ACC112 (cell line): ENCODE data around the gene SIRPA.

Source experiments
- H2AFZ ChIP-seq: fragments of 200-600 bp; sonication (generic); one replicate; pipeline ENCODE4 v1.6.0; 2017; ENCODE audit warnings: antibody characterized with exemption, low read length; ENCODE audit not compliant: unreplicated experiment
- H3K27ac ChIP-seq: fragments of 200-600 bp; sonication (generic); 2 replicates; pipeline ENCODE4 v1.5.1; 2014; ENCODE audit warnings: low read depth, mild to moderate bottlenecking, antibody characterized with exemption, low read length, moderate library complexity
- H3K27me3 ChIP-seq: fragments of 200-600 bp; sonication (generic); 2 replicates; pipeline ENCODE4 v1.6.1; 2014; ENCODE audit warnings: mild to moderate bottlenecking, antibody characterized with exemption, low read length, moderate library complexity, mixed read lengths; ENCODE audit not compliant: insufficient read depth
- H3K36me3 ChIP-seq: fragments of 200-600 bp; sonication (generic); 2 replicates; pipeline ENCODE4 v1.6.1; 2016; ENCODE audit warnings: mild to moderate bottlenecking, antibody characterized with exemption, low read length, moderate library complexity, mixed read lengths; ENCODE audit not compliant: insufficient read depth
- H3K4me1 ChIP-seq: fragments of 200-600 bp; sonication (generic); one replicate; pipeline ENCODE4 v1.6.1; 2016; ENCODE audit warnings: low read length, mixed read lengths; ENCODE audit not compliant: insufficient read depth, unreplicated experiment, control insufficient read depth
- H3K4me3 ChIP-seq: fragments of 200-600 bp; sonication (generic); 2 replicates; pipeline ENCODE4 v1.5.1; 2014; ENCODE audit warnings: mild to moderate bottlenecking, low read depth, low read length
- H3K79me2 ChIP-seq: fragments of 200-600 bp; sonication (generic); one replicate; pipeline ENCODE4 v1.6.0; 2016; ENCODE audit warnings: low read length; ENCODE audit not compliant: control insufficient read depth, unreplicated experiment, insufficient read depth

The SIRPA gene

DNA sequence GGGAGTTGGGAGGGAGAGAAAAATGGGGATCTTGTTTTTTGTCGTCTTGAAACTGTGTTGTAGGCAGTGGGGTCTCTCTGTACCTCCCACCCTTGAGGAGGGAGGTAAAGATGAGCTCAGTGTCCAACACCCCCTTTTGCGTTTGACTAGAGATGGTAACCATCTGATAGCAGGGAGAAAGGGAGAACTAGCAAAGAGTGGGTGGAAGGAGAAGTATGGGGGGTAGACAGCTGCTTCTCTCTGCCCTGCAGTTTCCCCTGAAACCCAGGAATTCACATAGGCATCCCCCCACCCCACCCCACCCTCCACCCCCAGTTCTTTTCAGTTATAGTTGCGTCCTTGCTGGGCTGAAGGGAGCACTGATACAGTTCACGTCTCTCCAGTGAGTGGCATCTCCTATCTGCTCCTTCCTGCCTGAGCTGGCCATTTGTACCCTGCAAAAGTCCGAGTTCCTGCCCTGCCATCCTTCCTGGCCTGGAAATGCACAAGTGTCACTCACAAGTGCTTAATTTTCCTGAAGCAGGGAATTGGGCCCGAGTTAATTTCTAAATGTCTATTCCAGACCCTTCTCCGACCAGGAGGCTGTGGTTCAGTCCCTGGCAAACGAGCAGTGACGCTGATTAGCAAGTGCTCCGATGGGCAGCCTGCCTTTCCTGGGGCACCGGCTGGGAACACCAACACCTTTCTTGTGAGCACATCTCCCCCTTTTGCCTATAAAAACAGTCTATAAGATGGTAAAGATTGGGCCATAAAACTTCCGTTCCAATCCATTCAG lies 1.5 kb downstream of the SIRPA start:
- Histone ChIP-seq H3K79me2 (no peaks in the 10 kb centered on the region), H3K27ac (no peak overlapping the region), H3K4me1 (peaks cover 8% of the 10 kb centered on the region), H3K27me3 (no peaks in the 10 kb centered on the region), H3K4me3 (peak overlapping the region; percentile 83; the same call in 1 of the 2 replicates), H3K36me3 (no peaks in the 10 kb centered on the region), H2AFZ (no peak overlapping the region)

DNA sequence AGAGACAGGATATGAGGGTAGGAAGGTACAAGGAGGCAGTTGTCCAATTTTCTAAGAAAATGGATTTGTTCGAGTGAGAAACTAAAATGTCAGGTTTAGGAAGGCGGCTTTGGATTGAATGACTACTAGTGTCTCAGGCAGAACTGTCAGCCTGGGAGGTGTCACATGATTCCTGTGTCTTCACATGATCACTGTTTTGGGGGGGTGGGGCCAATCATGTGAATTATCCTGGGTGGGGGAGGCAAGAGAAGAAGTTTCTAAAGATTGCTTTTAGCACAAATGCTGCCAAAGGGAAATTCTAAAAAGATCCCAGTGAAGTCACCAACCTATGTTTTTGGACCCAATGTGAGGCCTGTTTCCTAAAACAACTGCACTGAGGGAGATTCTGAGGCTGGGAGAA lies 2.3 kb downstream of the SIRPA start:
- Histone ChIP-seq H3K79me2 (no peaks in the 10 kb centered on the region), H3K4me3 (no peak overlapping the region), H3K27me3 (no peaks in the 10 kb centered on the region), H3K4me1 (peaks cover 8% of the 10 kb centered on the region), H3K27ac (no peak overlapping the region), H2AFZ (no peak overlapping the region), H3K36me3 (no peaks in the 10 kb centered on the region)

DNA sequence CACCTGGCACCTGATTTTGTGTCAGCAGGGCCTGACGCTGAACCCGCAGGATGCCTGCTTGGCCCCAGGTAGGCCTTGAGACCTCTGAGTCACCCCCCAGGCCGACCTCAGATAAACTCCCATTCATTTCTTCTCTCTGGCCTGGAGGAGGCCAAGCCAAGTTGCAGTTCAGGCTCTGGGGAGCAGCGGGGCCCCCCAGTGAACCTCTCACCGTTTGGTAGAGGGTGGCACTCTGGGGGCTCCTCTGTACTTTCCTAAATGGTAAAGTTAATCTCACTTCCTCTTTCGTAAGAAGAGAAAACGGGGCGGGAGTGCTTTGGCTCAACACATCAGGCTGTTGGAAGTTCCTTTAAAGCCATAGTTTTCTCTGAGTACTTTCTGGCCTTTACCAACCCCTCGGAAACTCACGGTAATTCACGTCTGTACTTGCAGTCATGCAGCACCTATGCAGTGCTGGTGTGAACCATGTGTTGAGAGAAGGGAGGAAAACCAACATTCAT lies 2.8 kb downstream of the SIRPA start:
- H3K36me3 ChIP-seq: no peaks in the 10 kb centered on the region
- no peak overlapping the region for H3K27ac ChIP-seq
- no peak overlapping the region for H2AFZ ChIP-seq
- no peak overlapping the region for H3K4me3 ChIP-seq
- peaks cover 8% of the 10 kb centered on the region for H3K4me1 ChIP-seq
- no peaks in the 10 kb centered on the region for H3K79me2 ChIP-seq
- no peaks in the 10 kb centered on the region for H3K27me3 ChIP-seq

DNA sequence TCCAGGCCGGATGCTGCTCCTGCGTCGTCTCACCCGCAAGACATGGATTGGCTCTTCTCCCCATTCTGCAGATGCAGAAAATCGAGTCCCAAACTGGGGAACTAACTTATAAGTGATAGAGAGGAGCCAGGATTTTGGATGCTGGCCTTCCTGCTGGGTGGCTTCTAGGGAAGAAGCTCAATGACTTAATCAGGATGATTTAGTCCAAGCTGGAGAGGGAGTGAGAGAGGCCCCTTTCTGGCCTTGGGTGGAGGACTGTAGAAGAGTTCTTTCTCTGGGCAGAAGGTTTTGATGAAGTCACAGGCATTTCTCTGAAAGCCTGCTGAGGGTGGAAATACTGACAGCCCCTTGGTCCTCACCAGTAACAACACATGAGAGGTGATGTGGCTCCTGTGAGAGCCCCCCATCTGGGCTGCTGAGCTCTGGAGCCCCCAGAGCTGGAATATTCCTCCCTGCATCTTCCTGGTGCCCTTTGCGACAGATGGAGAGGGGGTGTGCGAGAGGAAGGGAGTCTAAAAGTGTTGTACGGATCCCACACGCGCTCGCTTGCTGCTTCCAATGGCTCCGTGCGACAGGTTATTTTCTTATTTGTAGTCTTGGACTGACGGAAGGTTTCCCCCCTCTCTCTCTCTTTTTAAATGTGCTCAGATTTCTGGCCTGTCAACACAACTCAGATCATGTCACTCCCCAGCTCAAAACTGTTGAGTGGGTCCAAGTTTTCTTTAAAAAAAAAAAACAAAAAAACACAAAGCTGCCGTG lies 3.5 kb downstream of the SIRPA start:
- Histone ChIP-seq H3K27me3 (no peaks in the 10 kb centered on the region), H3K79me2 (no peaks in the 10 kb centered on the region), H3K36me3 (no peaks in the 10 kb centered on the region), H3K27ac (no peak overlapping the region), H3K4me1 (peaks cover 8% of the 10 kb centered on the region), H3K4me3 (no peak overlapping the region), H2AFZ (no peak overlapping the region)

DNA sequence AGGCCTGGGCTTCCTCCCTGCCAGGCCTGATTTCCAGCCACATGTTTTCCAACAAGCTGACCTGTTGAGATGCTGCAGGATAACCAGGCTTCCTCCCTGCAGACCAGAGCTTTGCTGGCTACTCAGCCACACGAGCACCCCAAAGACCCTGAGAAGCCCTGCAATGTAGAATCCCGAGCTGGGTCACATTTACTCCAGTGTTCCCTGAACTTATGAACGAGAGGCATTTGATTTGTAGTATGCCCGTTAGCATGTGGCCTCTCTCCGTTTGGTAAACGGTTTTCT lies 4.0 kb downstream of the SIRPA start:
- peaks cover 8% of the 10 kb centered on the region for H3K4me1 ChIP-seq
- no peak overlapping the region for H3K27ac ChIP-seq
- no peak overlapping the region for H3K4me3 ChIP-seq
- no peak overlapping the region for H2AFZ ChIP-seq
- H3K27me3 ChIP-seq: no peaks in the 10 kb centered on the region
- H3K36me3 ChIP-seq: no peaks in the 10 kb centered on the region
- H3K79me2 ChIP-seq: no peaks in the 10 kb centered on the region

DNA sequence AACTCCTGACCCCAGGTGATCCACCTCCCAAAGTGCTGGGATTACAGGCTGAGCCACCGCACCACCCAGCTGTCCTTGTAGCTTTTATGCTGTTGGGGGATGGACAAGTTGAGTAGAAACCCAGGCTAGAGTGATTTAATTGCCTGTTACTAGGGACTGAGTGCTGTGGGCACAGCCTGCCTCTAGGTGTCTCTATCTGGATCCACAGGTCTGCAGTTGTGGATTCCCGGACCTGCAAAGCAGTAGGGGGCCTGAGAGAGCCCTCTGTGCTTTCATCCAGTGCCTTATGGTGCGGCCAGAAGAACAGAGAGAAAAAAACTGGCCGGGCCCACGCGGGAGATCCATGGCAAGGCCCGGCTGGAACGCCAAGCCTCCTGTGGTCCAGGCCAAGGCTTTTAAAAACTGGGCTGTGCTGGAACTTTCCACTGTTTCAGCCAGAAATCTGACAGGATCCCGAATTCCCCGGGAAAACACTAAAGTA lies 5.2 kb downstream of the SIRPA start:
- H3K27me3 ChIP-seq: no peaks in the 10 kb centered on the region
- no peaks in the 10 kb centered on the region for H3K36me3 ChIP-seq
- peaks cover 8% of the 10 kb centered on the region for H3K4me1 ChIP-seq
- H2AFZ ChIP-seq: no peak overlapping the region
- no peak overlapping the region for H3K27ac ChIP-seq
- no peak overlapping the region for H3K4me3 ChIP-seq
- H3K79me2 ChIP-seq: no peaks in the 10 kb centered on the region

DNA sequence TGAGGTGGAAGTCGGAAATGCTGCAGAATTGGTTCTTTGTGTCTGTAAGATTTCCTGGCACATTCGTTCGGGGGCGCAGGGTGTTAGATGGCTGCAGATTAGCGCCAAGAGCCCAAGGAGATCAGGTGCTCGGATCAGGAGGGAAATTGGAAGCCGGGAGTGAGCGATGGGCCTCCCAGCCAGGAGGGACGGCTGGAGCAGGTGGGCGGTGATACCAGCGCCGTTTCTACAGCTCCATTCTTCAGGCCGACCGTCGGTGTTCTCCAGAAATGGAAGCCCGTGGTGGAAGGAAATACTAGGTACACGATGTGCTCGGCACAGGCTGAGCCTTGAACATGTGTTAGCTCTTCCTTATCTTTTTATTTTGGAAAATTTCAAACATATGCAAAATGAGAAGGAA lies 6.5 kb downstream of the SIRPA start:
- Histone ChIP-seq H3K4me1 (peaks cover 12% of the 10 kb centered on the region), H3K36me3 (no peaks in the 10 kb centered on the region), H3K79me2 (no peaks in the 10 kb centered on the region), H3K27ac (no peak overlapping the region), H3K27me3 (no peaks in the 10 kb centered on the region), H2AFZ (no peak overlapping the region), H3K4me3 (no peak overlapping the region)

DNA sequence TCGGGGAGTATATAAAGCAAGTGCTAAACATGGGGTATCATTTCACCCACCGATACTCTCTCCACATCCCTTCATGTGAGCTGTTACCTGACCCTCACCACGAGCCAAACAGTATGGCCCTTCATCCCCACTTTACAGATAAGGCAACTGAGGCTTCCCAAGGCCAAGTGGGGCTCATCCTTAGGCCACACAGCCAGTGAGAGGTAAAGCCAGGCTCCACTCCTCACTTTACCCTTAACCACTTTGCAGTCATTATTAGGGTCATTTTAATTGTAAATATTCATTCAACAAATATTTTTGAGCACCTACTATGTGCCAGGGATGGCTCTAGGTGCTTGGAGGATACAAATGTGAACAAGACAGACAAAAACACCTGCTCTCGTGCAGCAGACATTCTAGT lies 7.0 kb downstream of the SIRPA start:
- Histone ChIP-seq H3K4me1 (peaks cover 17% of the 10 kb centered on the region), H3K27me3 (no peaks in the 10 kb centered on the region), H3K27ac (no peak overlapping the region), H3K79me2 (no peaks in the 10 kb centered on the region), H3K4me3 (no peak overlapping the region), H2AFZ (no peak overlapping the region), H3K36me3 (no peaks in the 10 kb centered on the region)

DNA sequence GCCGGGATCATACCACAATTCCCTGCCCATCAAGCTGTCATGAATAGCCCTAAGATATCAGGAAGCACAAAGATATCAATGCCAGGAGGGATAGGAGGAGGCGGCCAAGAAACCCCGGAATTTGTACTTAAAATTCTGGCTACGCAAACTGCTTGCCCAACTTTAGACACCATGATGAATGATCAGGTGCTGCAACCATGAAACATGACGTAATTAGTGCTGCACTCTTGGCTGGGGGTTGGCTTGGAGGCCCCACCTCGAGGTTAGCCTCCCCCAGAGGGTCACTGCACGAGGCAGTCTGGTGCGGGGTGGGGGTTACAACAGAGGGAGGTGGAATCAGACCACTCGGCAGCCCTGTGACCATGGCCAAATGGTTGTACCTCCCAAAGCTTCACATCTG lies 8.9 kb downstream of the SIRPA start:
- Histone ChIP-seq H3K4me3 (no peak overlapping the region), H3K27me3 (no peaks in the 10 kb centered on the region), H2AFZ (no peak overlapping the region), H3K36me3 (no peaks in the 10 kb centered on the region), H3K27ac (no peak overlapping the region), H3K4me1 (peaks cover 9% of the 10 kb centered on the region), H3K79me2 (no peaks in the 10 kb centered on the region)

DNA sequence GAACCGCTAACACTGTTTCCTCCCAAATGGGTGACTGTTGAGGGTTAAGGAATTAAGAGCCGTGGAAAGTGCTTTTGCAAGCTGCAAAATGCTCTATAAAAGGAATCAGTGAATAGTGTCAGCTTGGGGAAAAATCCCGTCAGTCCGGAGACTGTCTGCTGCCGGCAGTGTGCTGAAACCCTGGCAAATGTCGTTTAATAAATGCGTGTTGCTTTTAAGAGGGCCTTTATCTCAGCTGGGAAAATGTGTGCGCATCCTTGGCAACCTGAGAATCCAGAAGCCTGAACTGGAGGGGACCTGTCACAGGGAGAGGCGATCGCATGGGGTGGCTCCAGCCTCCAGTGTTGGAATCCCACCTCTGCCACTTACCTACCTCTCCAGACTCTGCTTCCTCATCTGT lies 9.8 kb downstream of the SIRPA start:
- H3K27ac ChIP-seq: no peak overlapping the region
- H2AFZ ChIP-seq: no peak overlapping the region
- H3K27me3 ChIP-seq: no peaks in the 10 kb centered on the region
- H3K4me3 ChIP-seq: no peak overlapping the region
- no peaks in the 10 kb centered on the region for H3K79me2 ChIP-seq
- H3K36me3 ChIP-seq: no peaks in the 10 kb centered on the region
- peaks cover 9% of the 10 kb centered on the region for H3K4me1 ChIP-seq

DNA sequence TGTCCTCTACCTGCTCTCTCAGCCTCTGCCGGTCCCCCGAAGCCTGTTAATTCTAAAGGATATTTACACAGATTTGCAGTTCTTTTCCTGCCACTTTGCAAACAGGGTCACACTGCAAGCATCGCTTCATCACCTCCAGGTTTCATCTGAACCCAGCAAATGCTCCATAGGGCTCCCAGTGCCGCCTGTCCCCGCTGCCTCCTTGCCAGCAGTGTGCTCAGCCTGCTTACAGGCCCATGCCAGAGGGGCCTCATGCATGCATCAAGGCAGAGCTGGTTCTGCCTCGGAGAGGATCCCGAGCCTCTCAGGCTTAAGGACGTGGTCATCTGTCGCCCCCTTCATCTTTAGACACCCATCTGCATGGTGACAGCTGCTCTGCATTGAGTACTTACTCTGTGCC lies 10.5 kb downstream of the SIRPA start:
- H3K4me1 ChIP-seq: peaks cover 9% of the 10 kb centered on the region
- H3K79me2 ChIP-seq: no peaks in the 10 kb centered on the region
- no peak overlapping the region for H2AFZ ChIP-seq
- no peak overlapping the region for H3K27ac ChIP-seq
- no peaks in the 10 kb centered on the region for H3K27me3 ChIP-seq
- H3K36me3 ChIP-seq: no peaks in the 10 kb centered on the region
- H3K4me3 ChIP-seq: no peak overlapping the region
